Astrocyte (in vitro differentiated cells and primary cell): Measurements from ENCODE around the gene TMIGD3. TPM values are rescaled to one million over a fixed set of nuclear protein-coding genes. Genes with fewer than 3 reads are reported as not detected.

ENCODE experiments used
- DNase-seq: peaks from one replicate; pipeline ENCODE4 v3.0.0-alpha.2; 2010; ENCODE audit warnings: low read depth
- FAIRE-seq: peaks from 2 replicates; lab custom pipeline; 2011; peaks lifted over from hg19 to GRCh38; lab: Jason Lieb, UNC
- H2AFZ ChIP-seq: 2 replicates; pipeline ENCODE4 v1.6.0; 2012; ENCODE audit warnings: low read depth, low read length, inconsistent platforms
- H3K27ac ChIP-seq: 2 replicates; pipeline ENCODE4 v1.5.1; 2011; ENCODE audit warnings: low read depth, low read length, inconsistent platforms
- H3K27me3 ChIP-seq: 2 replicates; pipeline ENCODE4 v1.6.0; 2011; ENCODE audit warnings: low read length, inconsistent platforms; ENCODE audit not compliant: insufficient read depth
- H3K36me3 ChIP-seq: 2 replicates; pipeline ENCODE4 v1.5.1; 2011; ENCODE audit warnings: low read length, inconsistent platforms; ENCODE audit not compliant: insufficient read depth
- H3K4me1 ChIP-seq: 2 replicates; pipeline ENCODE4 v1.5.1; 2011; ENCODE audit warnings: low read length, inconsistent platforms; ENCODE audit not compliant: insufficient read depth
- H3K4me2 ChIP-seq: 2 replicates; pipeline ENCODE4 v1.6.0; 2012; ENCODE audit warnings: low read length, inconsistent platforms
- H3K4me3 ChIP-seq: 2 replicates; pipeline ENCODE4 v1.5.1; 2011; ENCODE audit warnings: low read depth, mild to moderate bottlenecking, low read length, inconsistent platforms; ENCODE audit not compliant: insufficient read depth
- H3K79me2 ChIP-seq: 2 replicates; pipeline ENCODE4 v1.6.0; 2012; ENCODE audit warnings: mild to moderate bottlenecking, low read length, inconsistent platforms; ENCODE audit not compliant: insufficient read depth
- H3K9ac ChIP-seq: 2 replicates; pipeline ENCODE4 v1.6.0; 2012; ENCODE audit warnings: mild to moderate bottlenecking, low read length, inconsistent platforms
- H3K9me3 ChIP-seq: 2 replicates; pipeline ENCODE4 v1.5.1; 2012; ENCODE audit warnings: low read depth, mild to moderate bottlenecking, low read length, inconsistent platforms; ENCODE audit not compliant: insufficient read depth
- H4K20me1 ChIP-seq: 2 replicates; pipeline ENCODE4 v1.6.0; 2012; ENCODE audit warnings: low read length, inconsistent platforms; ENCODE audit not compliant: insufficient read depth
- H3K27ac Mint-ChIP-seq: one replicate; pipeline ENCODE4 v1.8.0; 2021; ENCODE audit warnings: mild to moderate bottlenecking, mixed read lengths; ENCODE audit not compliant: unreplicated experiment
- H3K27me3 Mint-ChIP-seq: one replicate; pipeline ENCODE4 v1.8.0; 2021; ENCODE audit warnings: low read depth, mixed read lengths; ENCODE audit not compliant: unreplicated experiment
- H3K36me3 Mint-ChIP-seq: one replicate; pipeline ENCODE4 v1.8.0; 2021; ENCODE audit warnings: low read depth, mixed read lengths; ENCODE audit not compliant: unreplicated experiment
- H3K4me1 Mint-ChIP-seq: one replicate; pipeline ENCODE4 v1.8.0; 2021; ENCODE audit warnings: low read depth, mixed read lengths; ENCODE audit not compliant: unreplicated experiment
- H3K4me3 Mint-ChIP-seq: one replicate; pipeline ENCODE4 v1.8.0; 2021; ENCODE audit warnings: mild to moderate bottlenecking, moderate library complexity, mixed read lengths; ENCODE audit not compliant: unreplicated experiment
- H3K9me3 Mint-ChIP-seq: one replicate; pipeline ENCODE4 v1.8.0; 2021; ENCODE audit warnings: mild to moderate bottlenecking, mixed read lengths; ENCODE audit not compliant: unreplicated experiment
- CTCF ChIP-seq: IDR thresholded peaks from 2 replicates; pipeline ENCODE4 v1.5.1; 2011; ENCODE audit warnings: low read depth, mild to moderate bottlenecking, inconsistent platforms, low read length, moderate library complexity; ENCODE audit not compliant: insufficient read depth
- EZH2 ChIP-seq: IDR thresholded peaks from 2 replicates; pipeline ENCODE4 v1.6.1; 2012; ENCODE audit warnings: mild to moderate bottlenecking, low read length, inconsistent platforms; ENCODE audit not compliant: insufficient read depth
- total RNA-seq: library from RNA; stranded (reverse); gene quantifications from 2 replicates; pipeline ENCODE4 v1.2.1, GENCODE V29; 2021

TMIGD3 gene
- total RNA-seq, 1 donor from 2014 or later: not detected

- TF ChIP-seq CTCF (no peak), EZH2 (no peak)
- H3K9me3 Mint-ChIP-seq: peaks cover 2% of the 10 kb centered on the region
Observed at GRCh38 chr1:111538343-111539025, 35.1 kb upstream of the TMIGD3 start.

GRCh38 chr1:111535256-111536191 is 32.1 kb upstream of the TMIGD3 start:
- Histone ChIP-seq H3K4me1 (peaks cover 19% of the 10 kb centered on the region), H3K79me2 (no peaks in the 10 kb centered on the region), H3K27ac (no peak overlapping the region), H4K20me1 (no peaks in the 10 kb centered on the region), H3K27me3 (no peaks in the 10 kb centered on the region), H2AFZ (peak overlapping the region; percentile 60), H3K4me2 (peak overlapping the region; percentile 38), H3K9me3 (no peaks in the 10 kb centered on the region), H3K9ac (no peak overlapping the region), H3K4me3 (no peak overlapping the region), H3K36me3 (no peaks in the 10 kb centered on the region)
- peak; percentile 34 for FAIRE-seq
- TF ChIP-seq EZH2 (no peak), CTCF (no peak)
- Mint-ChIP-seq H3K9me3 (peaks cover 2% of the 10 kb centered on the region), H3K36me3 (no peaks in the 10 kb centered on the region), H3K27me3 (no peaks in the 10 kb centered on the region), H3K4me3 (no peak overlapping the region), H3K4me1 (peaks cover 18% of the 10 kb centered on the region), H3K27ac (peak overlapping the region; percentile 48)
- peak; percentile 25 for DNase-seq

More at GRCh38 chr1:111538343-111539025, 35.1 kb upstream of the TMIGD3 start:
- Histone ChIP-seq H3K9me3 (no peaks in the 10 kb centered on the region), H3K9ac (no peak overlapping the region), H2AFZ (no peak overlapping the region), H3K36me3 (no peaks in the 10 kb centered on the region), H3K79me2 (no peaks in the 10 kb centered on the region), H3K4me1 (peaks cover 33% of the 10 kb centered on the region), H4K20me1 (no peaks in the 10 kb centered on the region), H3K27me3 (no peaks in the 10 kb centered on the region), H3K27ac (peak overlapping the region; percentile 39), H3K4me2 (peak overlapping the region; percentile 52), H3K4me3 (no peak overlapping the region)
- Mint-ChIP-seq H3K27me3 (no peaks in the 10 kb centered on the region), H3K27ac (peak overlapping the region; percentile 66), H3K36me3 (no peaks in the 10 kb centered on the region), H3K4me1 (peaks cover 34% of the 10 kb centered on the region), H3K4me3 (no peak overlapping the region)
- FAIRE-seq (no peak), DNase-seq (peak; percentile 63)
